ENCODE results near the gene SUPT3H. TPM values are rescaled to one million over a fixed set of nuclear protein-coding genes. Genes with fewer than 3 reads are reported as not detected.

Gene SUPT3H
- total and polyA plus RNA-seq, 2 donors (not counting 1 experiment from before 2014, with no cell fraction given) = 5.5 to 12.4 TPM

DNA sequence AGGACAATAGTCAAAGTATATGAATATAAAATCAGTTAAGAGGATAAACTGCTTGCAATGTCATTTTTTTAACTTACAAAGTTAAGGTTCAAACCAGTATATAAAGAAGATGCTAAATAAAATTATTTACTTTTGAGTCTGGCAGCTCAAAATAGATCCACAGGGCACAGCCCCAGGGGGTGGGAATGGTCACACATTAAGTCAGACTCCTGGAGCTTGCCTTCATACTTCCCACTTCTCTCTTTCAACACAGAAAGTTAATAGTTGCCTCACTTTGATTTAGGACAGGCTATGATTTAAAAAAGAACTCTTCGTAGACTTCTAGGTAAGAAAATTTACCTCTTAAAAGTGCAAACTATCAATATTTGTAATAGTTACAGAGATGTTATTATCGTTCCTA lies 207.9 kb downstream of the SUPT3H start:
- Histone ChIP-seq H3K36me3 (replicated peaks in 1 of 2; ENCODE audit: control extremely low read depth in 1 of 2, control insufficient read depth in 1 of 2, extremely low read depth in 1 of 2, insufficient read depth in 2 of 2, low read length in 1 of 2) (no peaks in the 10 kb centered on the region), H4K20me1 (ENCODE audit: control insufficient read depth, insufficient read depth, low read length, poor library complexity, severe bottlenecking) (no peaks in the 10 kb centered on the region), H3K4me3 (ENCODE audit: control extremely low read depth in 1 of 5, extremely low read depth in 1 of 5, insufficient read depth in 1 of 5, low read depth in 2 of 5, low read length in 4 of 5) (no peak overlapping the region), H3K9ac (ENCODE audit: low read length) (no peak overlapping the region), H2AFZ (ENCODE audit: insufficient read depth, low read depth, low read length, poor library complexity, severe bottlenecking) (no peak overlapping the region), H3K27me3 (replicated peaks in 1 of 4; ENCODE audit: control extremely low read depth in 1 of 4, control insufficient read depth in 3 of 4, insufficient read depth in 4 of 4, low read length in 3 of 4) (no peaks in the 10 kb centered on the region), H3K4me1 (ENCODE audit: control insufficient read depth in 2 of 2, insufficient read depth in 2 of 2, low read length in 2 of 2) (no peaks in the 10 kb centered on the region), H3K27ac (ENCODE audit: low read length in 2 of 2) (no peak overlapping the region), H3K9me3 (ENCODE audit: control extremely low read depth in 1 of 3, control insufficient read depth in 2 of 3, insufficient read depth in 1 of 3, low read length in 2 of 3) (no peaks in the 10 kb centered on the region), H3K4me2 (replicated peaks; ENCODE audit: low read depth, low read length, poor library complexity, severe bottlenecking) (no peak overlapping the region), H3K79me2 (ENCODE audit: control insufficient read depth, insufficient read depth, low read length) (no peaks in the 10 kb centered on the region)
- intact Hi-C loops (cut with micrococcal nuclease) = no loop called here
- Mint-ChIP-seq H3K27me3 (no peaks in the 10 kb centered on the region), H3K4me3 (no peak overlapping the region), H3K9me3 (ENCODE audit: insufficient read depth) (no peaks in the 10 kb centered on the region), H3K4me1 (no peaks in the 10 kb centered on the region), H3K27ac (no peak overlapping the region)
- ChIA-PET CTCF (no interaction called here), POLR2A (no interaction called here)
- no peak for DNase-seq
- ATAC-seq (ENCODE audit: low read depth) = no peak
- TF ChIP-seq, protein P1, sequence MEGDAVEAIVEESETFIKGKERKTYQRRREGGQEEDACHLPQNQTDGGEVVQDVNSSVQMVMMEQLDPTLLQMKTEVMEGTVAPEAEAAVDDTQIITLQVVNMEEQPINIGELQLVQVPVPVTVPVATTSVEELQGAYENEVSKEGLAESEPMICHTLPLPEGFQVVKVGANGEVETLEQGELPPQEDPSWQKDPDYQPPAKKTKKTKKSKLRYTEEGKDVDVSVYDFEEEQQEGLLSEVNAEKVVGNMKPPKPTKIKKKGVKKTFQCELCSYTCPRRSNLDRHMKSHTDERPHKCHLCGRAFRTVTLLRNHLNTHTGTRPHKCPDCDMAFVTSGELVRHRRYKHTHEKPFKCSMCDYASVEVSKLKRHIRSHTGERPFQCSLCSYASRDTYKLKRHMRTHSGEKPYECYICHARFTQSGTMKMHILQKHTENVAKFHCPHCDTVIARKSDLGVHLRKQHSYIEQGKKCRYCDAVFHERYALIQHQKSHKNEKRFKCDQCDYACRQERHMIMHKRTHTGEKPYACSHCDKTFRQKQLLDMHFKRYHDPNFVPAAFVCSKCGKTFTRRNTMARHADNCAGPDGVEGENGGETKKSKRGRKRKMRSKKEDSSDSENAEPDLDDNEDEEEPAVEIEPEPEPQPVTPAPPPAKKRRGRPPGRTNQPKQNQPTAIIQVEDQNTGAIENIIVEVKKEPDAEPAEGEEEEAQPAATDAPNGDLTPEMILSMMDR (IDR thresholded peaks at IDR 0.05) = no peak
- no peak for TF ChIP-seq EZH2 (IDR thresholded peaks at IDR 0.05; ENCODE audit: borderline replicate concordance, insufficient read depth, low read depth, low read length, poor library complexity, severe bottlenecking)
- no CpG with 5 or more reads among the region's 2 CpGs for WGBS (ENCODE audit: insufficient coverage)

DNA sequence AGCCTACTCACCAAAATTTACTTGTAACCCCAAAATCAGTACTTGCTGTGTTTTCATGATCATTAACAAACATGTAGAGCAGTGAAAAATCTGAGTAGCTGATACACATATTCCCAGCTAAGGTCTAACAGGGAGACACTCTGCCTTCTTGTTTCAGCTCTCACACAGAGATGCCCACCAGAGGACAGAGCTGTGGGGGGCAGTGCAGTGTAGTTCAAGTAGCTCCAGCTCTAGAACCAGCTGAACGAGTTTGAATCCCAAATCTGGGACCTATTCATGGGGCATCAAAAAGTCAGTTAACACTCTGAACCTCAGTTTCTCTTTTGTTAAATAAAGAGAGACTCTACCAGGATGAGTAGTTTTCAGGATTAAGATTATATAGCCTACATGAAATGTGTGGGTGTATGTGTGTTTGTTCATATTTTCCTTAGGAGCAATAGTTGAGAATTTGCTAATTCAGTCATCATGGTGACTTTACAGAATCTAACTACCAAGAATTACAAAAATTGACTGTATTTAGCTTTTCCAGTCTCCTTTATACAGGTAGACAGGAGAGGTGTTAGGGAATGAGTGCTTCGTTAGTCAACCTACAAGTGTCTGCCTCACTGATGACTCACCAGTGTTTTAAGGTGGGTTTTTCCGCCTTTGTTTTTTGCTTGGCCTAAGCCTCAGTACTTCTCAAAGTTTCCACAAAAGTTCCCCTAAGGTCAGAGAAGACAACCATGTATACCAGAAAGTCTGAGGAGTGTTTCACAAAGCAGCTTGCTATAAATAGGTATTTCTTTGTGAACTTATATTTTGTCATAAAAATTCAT lies 213.6 kb downstream of the SUPT3H start:
- no peak overlapping the region for H3K27ac ChIP-seq (ENCODE audit: low read length in 2 of 2)
- no peak overlapping the region for H3K9ac ChIP-seq (ENCODE audit: low read length)
- H3K4me1 ChIP-seq (ENCODE audit: control insufficient read depth in 2 of 2, insufficient read depth in 2 of 2, low read length in 2 of 2) = no peaks in the 10 kb centered on the region
- no peaks in the 10 kb centered on the region for H3K27me3 Mint-ChIP-seq
- DNase-seq (no peak), ATAC-seq (ENCODE audit: low read depth) (no peak)
- intact Hi-C loops (cut with micrococcal nuclease) = no loop called here
- no peaks in the 10 kb centered on the region for H3K79me2 ChIP-seq (ENCODE audit: control insufficient read depth, insufficient read depth, low read length)
- TF ChIP-seq, protein P1 (IDR thresholded peaks at IDR 0.05) = no peak
- TF ChIP-seq EZH2 (IDR thresholded peaks at IDR 0.05; ENCODE audit: borderline replicate concordance, insufficient read depth, low read depth, low read length, poor library complexity, severe bottlenecking) = no peak
- H3K9me3 ChIP-seq (ENCODE audit: control extremely low read depth in 1 of 3, control insufficient read depth in 2 of 3, insufficient read depth in 1 of 3, low read length in 2 of 3) = no peaks in the 10 kb centered on the region
- H3K4me2 ChIP-seq (replicated peaks; ENCODE audit: low read depth, low read length, poor library complexity, severe bottlenecking) = no peak overlapping the region
- CTCF ChIA-PET = no interaction called here
- no peak overlapping the region for H3K27ac Mint-ChIP-seq
- POLR2A ChIA-PET = no interaction called here
- H3K9me3 Mint-ChIP-seq (ENCODE audit: insufficient read depth) = no peaks in the 10 kb centered on the region
- no CpG with 5 or more reads among the region's 3 CpGs for WGBS (ENCODE audit: insufficient coverage)
- H3K4me3 Mint-ChIP-seq = no peak overlapping the region
- H4K20me1 ChIP-seq (ENCODE audit: control insufficient read depth, insufficient read depth, low read length, poor library complexity, severe bottlenecking) = no peaks in the 10 kb centered on the region
- H3K4me1 Mint-ChIP-seq = no peaks in the 10 kb centered on the region
- no peaks in the 10 kb centered on the region for H3K36me3 ChIP-seq (replicated peaks in 1 of 2; ENCODE audit: control extremely low read depth in 1 of 2, control insufficient read depth in 1 of 2, extremely low read depth in 1 of 2, insufficient read depth in 2 of 2, low read length in 1 of 2)
- H3K27me3 ChIP-seq (replicated peaks in 1 of 4; ENCODE audit: control extremely low read depth in 1 of 4, control insufficient read depth in 3 of 4, insufficient read depth in 4 of 4, low read length in 3 of 4) = no peaks in the 10 kb centered on the region
- H2AFZ ChIP-seq (ENCODE audit: insufficient read depth, low read depth, low read length, poor library complexity, severe bottlenecking) = no peak overlapping the region
- no peak overlapping the region for H3K4me3 ChIP-seq (ENCODE audit: control extremely low read depth in 1 of 5, extremely low read depth in 1 of 5, insufficient read depth in 1 of 5, low read depth in 2 of 5, low read length in 4 of 5)

All from B cell (primary cell).